IPS-18c (cell line): ENCODE measurements around the gene SERPINF2.
"Not testable (repeated sequence)": the region's sequence is repeated elsewhere in the genome, so short reads cannot be mapped to it uniquely, and the experiment has no call there.

ENCODE experiments used
- H3K4me3 ChIP-seq: 2 replicates; pipeline ENCODE4 v1.7.0; 2013; ENCODE audit warnings: low read depth, mild to moderate bottlenecking, low read length, moderate library complexity; ENCODE audit not compliant: insufficient read depth
- H3K9me3 ChIP-seq: one replicate; pipeline ENCODE4 v1.6.1; 2013; ENCODE audit warnings: mild to moderate bottlenecking, low read length, moderate library complexity; ENCODE audit not compliant: control insufficient read depth, insufficient read depth

The SERPINF2 gene

DNA sequence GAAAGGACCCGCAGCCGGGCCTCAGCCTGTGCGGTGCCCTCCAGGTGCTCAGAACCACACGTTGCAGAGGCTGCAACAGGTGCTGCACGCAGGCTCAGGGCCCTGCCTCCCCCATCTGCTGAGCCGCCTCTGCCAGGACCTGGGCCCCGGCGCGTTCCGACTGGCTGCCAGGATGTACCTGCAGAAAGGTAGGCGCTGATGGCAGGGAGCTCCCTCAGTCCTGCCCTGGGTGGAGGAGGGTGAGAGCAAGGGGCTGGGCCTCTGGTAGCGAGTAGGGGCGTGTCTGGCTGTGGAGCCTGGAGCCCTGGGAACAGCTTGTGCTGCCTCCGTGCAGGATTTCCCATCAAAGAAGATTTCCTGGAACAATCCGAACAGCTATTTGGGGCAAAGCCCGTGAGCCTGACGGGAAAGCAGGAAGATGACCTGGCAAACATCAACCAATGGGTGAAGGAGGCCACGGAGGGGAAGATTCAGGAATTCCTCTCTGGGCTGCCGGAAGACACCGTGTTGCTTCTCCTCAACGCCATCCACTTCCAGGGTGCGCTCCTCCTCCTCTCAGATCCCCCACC lies 4.4 kb downstream of the SERPINF2 start:
- no peak overlapping the region for H3K4me3 ChIP-seq
- H3K9me3 ChIP-seq: peaks cover 6% of the 10 kb centered on the region

DNA sequence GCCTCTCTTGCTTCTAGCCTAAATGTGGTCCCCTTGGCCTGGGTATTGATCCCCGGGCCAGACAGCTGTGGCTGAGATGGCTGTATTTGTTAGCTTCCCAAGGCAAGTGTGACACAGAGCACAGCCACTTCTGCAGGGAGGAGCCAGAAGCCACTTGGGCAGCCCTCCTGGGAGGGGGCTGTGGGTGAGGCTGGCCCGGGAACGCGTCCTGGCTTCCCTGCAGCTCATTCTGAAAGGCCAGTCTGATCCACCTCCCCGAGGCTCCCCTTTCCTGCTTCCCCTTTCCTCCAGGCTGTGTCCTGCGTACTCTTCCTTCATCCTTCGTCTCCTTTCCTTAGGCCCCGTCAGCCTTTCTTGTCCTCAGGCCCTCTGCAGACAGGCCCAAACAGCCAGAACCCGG lies 8.0 kb downstream of the SERPINF2 start:
- Histone ChIP-seq H3K9me3 (peaks cover 4% of the 10 kb centered on the region), H3K4me3 (no peak overlapping the region)

DNA sequence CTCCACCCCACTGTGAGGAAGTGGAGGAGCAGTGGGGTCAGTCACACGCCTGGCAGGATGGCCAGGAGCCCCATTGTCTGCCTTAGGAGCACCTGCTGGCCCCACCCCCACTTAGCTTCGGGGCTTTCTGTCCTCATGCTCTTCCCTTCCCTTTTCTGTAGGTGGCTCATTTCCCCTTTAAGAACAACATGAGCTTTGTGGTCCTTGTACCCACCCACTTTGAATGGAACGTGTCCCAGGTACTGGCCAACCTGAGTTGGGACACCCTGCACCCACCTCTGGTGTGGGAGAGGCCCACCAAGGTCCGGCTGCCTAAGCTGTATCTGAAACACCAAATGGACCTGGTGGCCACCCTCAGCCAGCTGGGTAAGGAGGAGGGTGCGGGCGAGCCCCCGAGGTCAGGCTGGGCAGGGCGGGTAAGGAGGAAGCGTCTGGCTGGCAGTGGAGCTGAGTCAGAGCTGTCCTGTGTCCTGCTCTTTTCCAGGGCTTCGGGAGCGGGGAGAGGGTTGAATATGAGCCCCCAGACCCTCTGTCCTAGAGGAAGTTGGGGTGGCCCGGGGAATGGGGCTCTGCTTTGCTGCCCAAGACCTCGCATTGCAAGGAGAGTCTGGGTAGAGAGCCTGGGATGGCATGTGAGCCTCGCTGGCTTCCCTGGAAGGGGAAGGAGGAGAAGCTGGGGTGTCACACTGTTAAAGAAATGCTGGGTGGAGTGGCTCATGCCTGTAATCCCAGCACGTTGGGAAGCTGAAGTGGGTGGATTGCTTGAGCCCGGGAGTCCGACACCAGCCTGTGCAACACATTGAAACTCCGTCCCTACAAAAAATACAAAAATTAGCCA lies 10.0 kb downstream of the SERPINF2 start:
- Histone ChIP-seq H3K4me3 (no peak overlapping the region), H3K9me3 (peaks cover 2% of the 10 kb centered on the region)

DNA sequence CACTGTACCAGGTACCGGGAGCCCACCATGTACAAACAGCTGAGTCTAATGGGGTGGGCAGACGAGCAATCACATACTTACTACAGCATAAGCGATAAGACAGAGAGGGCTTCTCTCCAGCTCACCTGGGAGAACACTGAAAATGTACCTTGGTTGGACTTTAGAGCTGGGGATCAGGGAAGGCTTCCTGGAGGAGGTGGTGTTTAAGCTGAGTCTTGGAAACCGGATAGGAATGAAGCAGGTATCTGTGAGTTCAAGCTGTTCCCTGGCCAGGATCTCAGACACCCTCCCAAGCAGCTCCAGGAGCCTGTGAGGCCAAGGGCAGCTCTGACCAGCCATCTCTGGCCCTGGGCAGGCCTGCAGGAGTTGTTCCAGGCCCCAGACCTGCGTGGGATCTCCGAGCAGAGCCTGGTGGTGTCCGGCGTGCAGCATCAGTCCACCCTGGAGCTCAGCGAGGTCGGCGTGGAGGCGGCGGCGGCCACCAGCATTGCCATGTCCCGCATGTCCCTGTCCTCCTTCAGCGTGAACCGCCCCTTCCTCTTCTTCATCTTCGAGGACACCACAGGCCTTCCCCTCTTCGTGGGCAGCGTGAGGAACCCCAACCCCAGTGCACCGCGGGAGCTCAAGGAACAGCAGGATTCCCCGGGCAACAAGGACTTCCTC lies 11.2 kb downstream of the SERPINF2 start:
- H3K9me3 ChIP-seq: no peaks in the 10 kb centered on the region

DNA sequence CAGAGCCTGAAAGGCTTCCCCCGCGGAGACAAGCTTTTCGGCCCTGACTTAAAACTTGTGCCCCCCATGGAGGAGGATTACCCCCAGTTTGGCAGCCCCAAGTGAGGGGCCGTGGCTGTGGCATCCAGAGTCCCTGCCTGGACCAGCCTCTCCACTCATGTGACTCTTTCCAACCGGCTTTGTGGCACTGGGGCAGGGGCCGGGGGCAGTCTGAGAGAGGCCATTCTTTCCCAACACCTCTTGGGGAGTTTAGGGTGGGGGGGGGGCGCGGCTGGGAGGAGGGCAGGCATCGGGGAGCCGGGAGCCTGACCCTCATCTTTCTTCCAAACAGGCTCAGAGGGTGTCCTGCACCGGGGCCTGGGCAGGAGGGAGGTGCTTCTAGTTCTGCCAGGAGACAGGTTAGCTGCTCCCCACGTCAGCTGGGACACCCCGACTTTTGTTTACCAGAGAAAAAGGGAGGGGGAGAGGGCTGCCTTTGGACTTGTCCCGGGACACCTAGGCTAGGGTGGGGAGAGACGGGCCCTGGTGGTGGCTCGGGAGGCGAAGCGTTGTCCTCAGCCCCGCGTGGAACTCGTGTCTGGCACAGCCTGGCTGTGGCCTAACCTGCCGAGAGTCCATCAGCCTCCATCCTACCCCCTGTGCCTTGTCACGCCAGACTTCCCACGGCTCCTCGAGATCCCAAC lies 11.9 kb downstream of the SERPINF2 start:
- Histone ChIP-seq H3K4me3 (no peak overlapping the region), H3K9me3 (no peaks in the 10 kb centered on the region)

More for the DNA sequence above, 11.2 kb downstream of the SERPINF2 start:
- no peak overlapping the region for H3K4me3 ChIP-seq

DNA sequence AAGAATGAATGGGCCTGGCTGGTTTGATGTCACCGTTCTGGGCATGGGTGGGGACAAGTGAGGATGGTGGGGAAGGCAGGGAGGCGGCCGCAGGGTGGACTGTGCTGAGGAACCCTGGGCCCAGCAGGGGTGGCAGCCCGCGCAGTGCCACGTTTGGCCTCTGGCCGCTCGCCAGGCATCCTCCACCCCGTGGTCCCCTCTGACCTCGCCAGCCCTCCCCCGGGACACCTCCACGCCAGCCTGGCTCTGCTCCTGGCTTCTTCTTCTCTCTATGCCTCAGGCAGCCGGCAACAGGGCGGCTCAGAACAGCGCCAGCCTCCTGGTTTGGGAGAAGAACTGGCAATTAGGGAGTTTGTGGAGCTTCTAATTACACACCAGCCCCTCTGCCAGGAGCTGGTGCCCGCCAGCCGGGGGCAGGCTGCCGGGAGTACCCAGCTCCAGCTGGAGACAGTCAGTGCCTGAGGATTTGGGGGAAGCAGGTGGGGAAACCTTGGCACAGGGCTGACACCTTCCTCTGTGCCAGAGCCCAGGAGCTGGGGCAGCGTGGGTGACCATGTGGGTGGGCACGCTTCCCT lies 12.7 kb downstream of the SERPINF2 start:
- Histone ChIP-seq H3K9me3 (no peaks in the 10 kb centered on the region), H3K4me3 (no peak overlapping the region)

DNA sequence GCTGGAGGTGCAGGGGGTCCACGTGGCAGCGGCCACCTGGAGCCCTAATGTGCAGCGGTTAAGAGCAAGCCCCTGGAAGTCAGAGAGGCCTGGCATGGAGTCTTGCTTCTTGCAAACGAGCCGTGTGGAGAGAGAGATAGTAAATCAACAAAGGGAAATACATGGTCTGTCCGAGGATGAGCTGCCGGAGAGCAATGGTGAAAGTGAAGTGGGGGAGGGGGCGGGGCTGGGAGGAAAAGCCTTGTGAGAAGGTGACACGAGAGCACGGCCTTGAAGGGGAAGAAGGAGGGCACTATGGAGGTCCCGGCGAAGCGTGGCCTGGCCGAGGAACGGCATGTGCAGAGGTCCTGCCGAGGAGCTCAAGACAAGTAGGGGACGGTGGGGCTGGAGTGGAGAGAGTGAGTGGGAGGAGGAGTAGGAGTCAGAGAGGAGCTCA lies 13.2 kb downstream of the SERPINF2 start:
- Histone ChIP-seq H3K4me3 (no peak overlapping the region), H3K9me3 (no peaks in the 10 kb centered on the region)

DNA sequence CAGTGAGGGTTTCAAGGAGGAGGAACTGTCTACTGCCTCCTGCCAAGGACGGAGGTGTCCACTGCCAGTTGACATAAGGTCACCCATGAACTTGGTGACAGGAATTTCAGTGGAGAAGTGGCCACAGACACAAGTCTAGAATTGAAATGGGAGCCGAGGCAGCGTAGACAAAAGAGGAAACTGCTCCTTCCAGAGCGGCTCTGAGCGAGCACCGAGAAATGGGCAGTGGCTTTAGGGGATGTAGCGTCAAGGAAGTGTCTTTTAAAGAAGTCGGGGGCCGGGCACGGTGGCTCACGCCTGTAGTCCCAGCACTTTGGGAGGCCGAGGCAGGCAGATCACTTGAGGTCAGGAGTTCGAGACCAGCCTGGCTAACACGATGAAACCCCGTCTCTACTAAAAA lies 16.1 kb downstream of the SERPINF2 start:
- Histone ChIP-seq H3K9me3 (no peaks in the 10 kb centered on the region), H3K4me3 (no peak overlapping the region)

DNA sequence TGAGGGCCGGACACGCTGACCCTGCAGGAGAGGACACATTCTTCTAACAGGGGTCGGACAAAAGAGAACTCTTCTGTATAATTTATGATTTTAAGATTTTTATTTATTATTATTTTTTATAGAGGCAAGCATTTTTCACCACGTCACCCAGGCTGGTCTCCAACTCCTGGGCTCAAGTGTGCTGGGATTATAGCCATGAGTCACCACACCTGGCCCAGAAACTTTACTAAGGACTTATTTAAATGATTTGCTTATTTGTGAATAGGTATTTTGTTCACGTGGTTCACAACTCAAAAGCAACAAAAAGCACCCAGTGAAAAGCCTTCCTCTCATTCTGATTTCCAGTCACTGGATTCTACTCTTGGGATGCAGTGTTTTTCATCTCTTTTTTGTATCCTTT lies 16.9 kb downstream of the SERPINF2 start:
- no peaks in the 10 kb centered on the region for H3K9me3 ChIP-seq
- H3K4me3 ChIP-seq: no peak overlapping the region

DNA sequence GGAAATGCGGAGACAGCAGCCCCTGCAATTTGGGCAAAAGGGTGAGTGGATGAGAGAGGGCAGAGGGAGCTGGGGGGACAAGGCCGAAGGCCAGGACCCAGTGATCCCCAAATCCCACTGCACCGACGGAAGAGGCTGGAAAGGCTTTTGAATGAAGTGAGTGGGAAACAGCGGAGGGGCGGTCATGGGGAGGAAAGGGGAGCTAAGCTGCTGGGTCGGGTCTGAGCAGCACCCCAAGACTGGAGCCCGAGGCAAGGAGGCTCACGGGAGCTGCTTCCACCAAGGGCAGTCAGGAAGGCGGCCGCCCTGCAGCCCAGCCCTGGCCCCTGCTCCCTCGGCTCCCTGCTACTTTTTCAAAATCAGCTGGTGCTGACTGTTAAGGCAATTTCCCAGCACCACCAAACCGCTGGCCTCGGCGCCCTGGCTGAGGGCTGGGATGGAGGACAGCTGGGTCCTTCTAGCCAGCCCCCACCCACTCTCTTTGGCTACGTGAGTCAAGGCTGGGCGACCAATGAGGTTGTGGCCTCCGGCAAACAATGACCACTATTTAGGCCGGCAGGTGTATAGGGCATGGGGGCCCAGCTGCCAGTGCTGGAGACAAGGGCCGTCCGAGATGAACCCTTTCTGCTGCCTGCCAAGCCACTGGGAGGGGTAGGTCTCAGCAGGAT lies 19.7 kb downstream of the SERPINF2 start:
- H3K9me3 ChIP-seq: no peaks in the 10 kb centered on the region
- H3K4me3 ChIP-seq: peak overlapping the region; percentile 38

DNA sequence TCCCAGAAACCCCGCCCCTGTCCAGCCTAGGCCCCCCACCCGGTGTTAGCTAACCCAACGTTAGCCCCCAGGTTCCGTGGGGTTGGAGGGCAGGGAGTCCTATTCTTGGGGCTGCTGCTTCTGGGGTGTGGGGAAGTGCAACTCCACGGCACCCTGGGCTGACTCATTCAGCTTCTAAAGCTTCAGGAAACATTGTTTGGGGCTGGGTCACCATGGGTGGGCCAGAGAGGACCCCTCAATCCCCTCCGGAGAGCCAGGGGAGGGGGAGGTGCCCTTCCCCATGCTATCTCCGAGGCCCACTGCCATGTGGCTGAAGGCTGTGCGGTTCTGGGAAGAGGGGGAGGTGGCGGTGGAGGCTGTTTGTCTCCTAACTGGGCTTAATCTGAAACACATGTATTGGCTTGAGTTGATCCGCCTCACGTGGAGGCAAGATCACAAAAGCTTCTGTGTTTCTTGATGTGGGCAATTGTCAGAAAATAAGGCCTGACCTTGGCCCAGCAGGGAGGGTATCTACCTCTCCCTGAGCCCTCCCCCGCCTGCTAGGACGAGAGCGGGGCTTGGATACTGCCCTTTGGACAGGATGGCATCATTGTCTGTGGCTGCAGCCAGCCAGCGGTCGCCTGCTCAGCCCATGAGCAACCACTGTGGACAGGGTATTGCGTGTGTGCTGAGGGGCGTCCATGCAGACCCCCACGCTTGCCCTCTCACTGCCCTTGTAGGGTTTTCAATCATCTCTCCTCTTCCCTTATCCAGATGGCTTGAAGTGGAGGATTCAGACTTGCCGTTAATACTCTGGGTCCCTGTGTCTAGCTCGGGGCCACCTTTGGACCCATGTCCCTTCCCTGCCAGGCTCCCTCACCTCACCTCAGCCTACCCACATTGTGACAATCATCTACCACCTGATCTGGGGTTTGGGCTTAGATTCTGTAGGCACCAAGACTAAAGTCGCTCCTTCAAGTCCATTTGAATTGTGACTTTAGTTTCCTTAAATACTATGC lies 20.5 kb downstream of the SERPINF2 start:
- peak overlapping the region; percentile 38; the same call in 1 of the 2 replicates for H3K4me3 ChIP-seq
- peaks cover 2% of the 10 kb centered on the region for H3K9me3 ChIP-seq

DNA sequence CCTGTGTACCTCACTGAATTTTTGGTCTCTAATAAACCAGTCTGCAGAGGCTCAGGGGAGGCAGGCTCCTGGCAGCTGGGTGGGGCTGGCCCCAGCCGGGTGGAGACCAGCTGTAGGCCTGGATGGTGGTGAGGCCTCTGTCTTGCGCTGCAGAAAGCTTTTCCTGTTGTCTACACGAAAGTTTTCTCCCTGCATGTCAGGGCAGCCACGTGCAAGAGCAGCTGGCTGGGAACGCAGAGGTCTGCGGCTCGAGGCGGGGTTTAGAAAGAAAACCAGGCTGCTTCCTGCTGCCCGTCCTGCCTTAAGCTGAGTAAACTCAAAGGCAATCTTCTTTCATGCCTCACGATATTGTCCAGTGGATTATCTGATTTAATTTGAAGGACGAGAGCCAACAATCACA lies 21.6 kb downstream of the SERPINF2 start:
- H3K9me3 ChIP-seq: peaks cover 2% of the 10 kb centered on the region
- H3K4me3 ChIP-seq: no peak overlapping the region

DNA sequence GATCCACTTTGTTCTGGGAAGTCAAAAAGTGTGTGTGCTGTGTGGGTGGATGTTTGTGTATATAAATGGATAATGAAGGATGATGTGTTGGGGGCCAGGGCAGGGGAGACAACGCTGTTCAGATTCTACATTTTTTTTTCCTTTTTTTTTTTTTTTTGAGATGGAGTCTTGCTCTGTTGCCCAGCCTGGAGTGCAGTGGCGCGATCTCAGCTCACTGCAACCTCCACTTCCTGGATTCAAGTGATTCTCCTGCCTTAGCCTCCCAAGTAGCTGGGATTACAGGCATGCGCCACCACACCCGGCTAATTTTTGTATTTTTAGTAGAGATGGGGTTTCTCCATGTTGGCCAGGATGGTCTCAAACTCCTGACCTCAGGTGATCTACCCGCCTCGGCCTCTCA lies 22.0 kb downstream of the SERPINF2 start:
- H3K9me3 ChIP-seq, H3K4me3 ChIP-seq: not testable (repeated sequence)

DNA sequence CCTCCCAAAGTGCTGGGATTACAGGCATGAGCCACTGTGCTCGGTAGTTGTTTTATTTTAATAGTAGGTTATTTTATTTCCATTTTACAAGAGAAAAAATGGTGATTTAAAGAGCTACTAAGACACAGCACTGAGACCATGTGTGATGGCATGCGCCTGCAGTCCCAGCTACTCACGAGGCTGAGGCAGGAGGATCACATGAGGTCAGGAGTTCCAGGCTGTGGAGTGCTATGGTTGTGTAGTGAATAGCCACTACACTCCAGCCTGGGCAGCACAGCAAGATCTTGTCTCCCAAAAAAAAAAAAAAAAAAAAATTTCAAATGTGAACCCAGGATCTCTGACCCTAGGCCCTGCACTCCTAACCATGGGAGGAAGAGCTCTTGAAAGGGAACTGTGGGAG lies 22.9 kb downstream of the SERPINF2 start:
- Histone ChIP-seq H3K9me3 (peaks cover 2% of the 10 kb centered on the region), H3K4me3 (no peak overlapping the region)

DNA sequence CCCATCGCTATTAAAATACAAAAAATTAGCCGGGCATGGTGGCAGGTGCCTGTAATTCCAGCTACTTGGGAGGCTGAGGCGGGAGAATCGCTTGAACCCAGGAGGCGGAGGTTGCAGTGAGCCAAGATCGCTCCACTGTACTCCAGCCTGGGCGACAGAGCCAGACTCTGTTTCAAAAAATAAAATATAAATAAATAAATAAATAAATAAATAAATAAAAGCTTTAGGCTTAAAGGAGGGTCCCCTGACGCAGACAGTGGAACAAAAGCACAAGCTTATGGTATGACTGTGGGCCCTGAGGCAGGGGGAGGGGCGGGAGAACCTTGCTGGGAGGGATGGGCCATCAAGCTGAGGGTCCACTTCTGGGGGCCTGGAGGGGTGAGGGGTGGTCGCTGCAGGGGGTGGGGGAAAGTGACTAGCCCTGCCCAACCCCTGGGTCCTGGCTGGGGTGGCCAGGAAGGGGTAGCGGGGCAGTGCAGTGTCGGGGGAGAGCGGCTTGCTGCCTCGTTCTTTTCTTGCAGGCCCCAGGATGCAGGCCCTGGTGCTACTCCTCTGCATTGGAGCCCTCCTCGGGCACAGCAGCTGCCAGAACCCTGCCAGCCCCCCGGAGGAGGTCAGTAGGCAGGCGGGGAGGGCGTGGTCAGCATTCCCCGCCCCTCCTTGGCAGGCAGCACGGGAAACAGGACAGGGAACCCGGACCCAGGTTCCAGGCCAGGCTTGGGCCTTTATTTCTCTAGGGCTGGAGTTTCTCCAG lies 23.9 kb downstream of the SERPINF2 start:
- peaks cover 2% of the 10 kb centered on the region for H3K9me3 ChIP-seq

More for the DNA sequence above, 23.9 kb downstream of the SERPINF2 start:
- H3K4me3 ChIP-seq: no peak overlapping the region
